Liver (tissue), 2 donors: ENCODE data around the gene MTARC2.

Source experiments
- TF ChIP-seq, protein P1 (sequence below): IDR thresholded peaks from 2 replicates; pipeline ENCODE4 v1.6.1; 2016; ENCODE audit warnings: antibody characterized with exemption, mild to moderate bottlenecking
- TF ChIP-seq, protein P2 (sequence below): fragments of 150-350 bp; IDR thresholded peaks from 2 replicates; pipeline ENCODE4 v1.5.1; 2017; ENCODE audit warnings: improper control_type of control experiment, low read depth, low read length; ENCODE audit not compliant: missing input control
- donor health status: healthy.

DNA sequence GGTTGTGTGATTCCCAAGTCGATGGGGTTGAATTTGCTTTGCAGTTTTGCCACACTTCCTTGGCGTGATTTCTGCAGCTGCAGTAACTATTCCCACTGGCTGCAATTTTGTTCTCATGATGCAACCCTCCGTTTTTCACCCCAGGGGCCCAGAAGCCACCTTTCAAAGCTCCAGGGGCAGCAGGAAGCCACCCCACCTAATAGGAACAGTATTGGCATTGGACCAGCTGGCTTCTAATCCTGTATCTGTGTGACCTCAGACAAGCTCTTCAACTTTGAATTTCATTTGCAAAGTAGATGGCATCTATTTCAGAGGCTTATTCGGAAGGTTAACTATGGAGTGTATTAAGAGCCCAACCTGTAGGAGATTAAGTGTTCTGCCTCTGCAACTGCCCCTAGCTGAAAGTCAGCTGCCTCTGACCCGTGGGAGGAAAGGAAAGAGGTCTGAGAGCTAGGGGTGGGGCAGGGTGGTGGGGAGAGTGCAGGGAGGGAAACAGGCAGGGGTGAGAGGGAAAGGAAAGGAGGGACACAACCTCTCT lies 45.3 kb upstream of the MTARC2 start:
- TF ChIP-seq, protein P1, sequence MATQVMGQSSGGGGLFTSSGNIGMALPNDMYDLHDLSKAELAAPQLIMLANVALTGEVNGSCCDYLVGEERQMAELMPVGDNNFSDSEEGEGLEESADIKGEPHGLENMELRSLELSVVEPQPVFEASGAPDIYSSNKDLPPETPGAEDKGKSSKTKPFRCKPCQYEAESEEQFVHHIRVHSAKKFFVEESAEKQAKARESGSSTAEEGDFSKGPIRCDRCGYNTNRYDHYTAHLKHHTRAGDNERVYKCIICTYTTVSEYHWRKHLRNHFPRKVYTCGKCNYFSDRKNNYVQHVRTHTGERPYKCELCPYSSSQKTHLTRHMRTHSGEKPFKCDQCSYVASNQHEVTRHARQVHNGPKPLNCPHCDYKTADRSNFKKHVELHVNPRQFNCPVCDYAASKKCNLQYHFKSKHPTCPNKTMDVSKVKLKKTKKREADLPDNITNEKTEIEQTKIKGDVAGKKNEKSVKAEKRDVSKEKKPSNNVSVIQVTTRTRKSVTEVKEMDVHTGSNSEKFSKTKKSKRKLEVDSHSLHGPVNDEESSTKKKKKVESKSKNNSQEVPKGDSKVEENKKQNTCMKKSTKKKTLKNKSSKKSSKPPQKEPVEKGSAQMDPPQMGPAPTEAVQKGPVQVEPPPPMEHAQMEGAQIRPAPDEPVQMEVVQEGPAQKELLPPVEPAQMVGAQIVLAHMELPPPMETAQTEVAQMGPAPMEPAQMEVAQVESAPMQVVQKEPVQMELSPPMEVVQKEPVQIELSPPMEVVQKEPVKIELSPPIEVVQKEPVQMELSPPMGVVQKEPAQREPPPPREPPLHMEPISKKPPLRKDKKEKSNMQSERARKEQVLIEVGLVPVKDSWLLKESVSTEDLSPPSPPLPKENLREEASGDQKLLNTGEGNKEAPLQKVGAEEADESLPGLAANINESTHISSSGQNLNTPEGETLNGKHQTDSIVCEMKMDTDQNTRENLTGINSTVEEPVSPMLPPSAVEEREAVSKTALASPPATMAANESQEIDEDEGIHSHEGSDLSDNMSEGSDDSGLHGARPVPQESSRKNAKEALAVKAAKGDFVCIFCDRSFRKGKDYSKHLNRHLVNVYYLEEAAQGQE: no peak
- TF ChIP-seq, protein P2, sequence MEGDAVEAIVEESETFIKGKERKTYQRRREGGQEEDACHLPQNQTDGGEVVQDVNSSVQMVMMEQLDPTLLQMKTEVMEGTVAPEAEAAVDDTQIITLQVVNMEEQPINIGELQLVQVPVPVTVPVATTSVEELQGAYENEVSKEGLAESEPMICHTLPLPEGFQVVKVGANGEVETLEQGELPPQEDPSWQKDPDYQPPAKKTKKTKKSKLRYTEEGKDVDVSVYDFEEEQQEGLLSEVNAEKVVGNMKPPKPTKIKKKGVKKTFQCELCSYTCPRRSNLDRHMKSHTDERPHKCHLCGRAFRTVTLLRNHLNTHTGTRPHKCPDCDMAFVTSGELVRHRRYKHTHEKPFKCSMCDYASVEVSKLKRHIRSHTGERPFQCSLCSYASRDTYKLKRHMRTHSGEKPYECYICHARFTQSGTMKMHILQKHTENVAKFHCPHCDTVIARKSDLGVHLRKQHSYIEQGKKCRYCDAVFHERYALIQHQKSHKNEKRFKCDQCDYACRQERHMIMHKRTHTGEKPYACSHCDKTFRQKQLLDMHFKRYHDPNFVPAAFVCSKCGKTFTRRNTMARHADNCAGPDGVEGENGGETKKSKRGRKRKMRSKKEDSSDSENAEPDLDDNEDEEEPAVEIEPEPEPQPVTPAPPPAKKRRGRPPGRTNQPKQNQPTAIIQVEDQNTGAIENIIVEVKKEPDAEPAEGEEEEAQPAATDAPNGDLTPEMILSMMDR: no peak
